A673 (cell line): ENCODE data around the gene TTC39B. TPM values are rescaled to one million over a fixed set of nuclear protein-coding genes. Genes with fewer than 3 reads are reported as not detected.

Source experiments
- BruUV-seq: library from RNA; stranded (reverse); fragments of 400-500 nt; replicated peaks from 2 replicates; lab custom pipeline; 2021; lab: Mats Ljungman, UMichigan
- CTCF ChIA-PET: fragments of 300-600 bp; sonication (Branson Sonifier 250); formaldehyde crosslinking; loops from one replicate; lab custom pipeline; 2022; ENCODE audit warnings: antibody characterized with exemption; lab: Charles Lee
- POLR2A ChIA-PET: fragments of 300-600 bp; sonication (Branson Sonifier 250); formaldehyde crosslinking; loops from one replicate; lab custom pipeline; 2022; ENCODE audit warnings: antibody characterized with exemption; ENCODE audit not compliant: low non-redundant PET; lab: Charles Lee
- DNase-seq: peaks from one replicate; pipeline ENCODE4 v3.0.0-alpha.2; 2015; ENCODE audit warnings: low spot score
- H3K27ac ChIP-seq: fragments of 200-600 bp; sonication (generic); 2 replicates; pipeline ENCODE4 v1.5.1; 2016; ENCODE audit warnings: mixed run types, low read depth, mild to moderate bottlenecking, mixed read lengths, antibody characterized with exemption, low read length; ENCODE audit not compliant: poor library complexity, severe bottlenecking
- H3K27me3 ChIP-seq: fragments of 200-600 bp; sonication (generic); replicated peaks from 2 replicates; pipeline ENCODE4 v1.6.1; 2017; ENCODE audit warnings: mixed run types, low read depth, mild to moderate bottlenecking, mixed read lengths, antibody characterized with exemption, low read length; ENCODE audit not compliant: insufficient read depth, poor library complexity
- H3K36me3 ChIP-seq: fragments of 200-600 bp; sonication (generic); 2 replicates; pipeline ENCODE4 v1.6.1; 2016; ENCODE audit warnings: mixed run types, mild to moderate bottlenecking, mixed read lengths, antibody characterized with exemption, low read length; ENCODE audit not compliant: insufficient read depth, poor library complexity, severe bottlenecking
- H3K4me1 ChIP-seq: fragments of 200-600 bp; sonication (generic); 2 replicates; pipeline ENCODE4 v1.6.1; 2017; ENCODE audit warnings: mixed run types, mild to moderate bottlenecking, mixed read lengths, antibody characterized with exemption, low read length; ENCODE audit not compliant: insufficient read depth, poor library complexity, severe bottlenecking
- H3K4me3 ChIP-seq: fragments of 200-600 bp; sonication (generic); 2 replicates; pipeline ENCODE4 v1.5.1; 2016; ENCODE audit warnings: low read depth, mixed run types, mild to moderate bottlenecking, mixed read lengths, low read length; ENCODE audit not compliant: poor library complexity, severe bottlenecking
- H3K9me3 ChIP-seq: fragments of 200-600 bp; sonication (generic); 2 replicates; pipeline ENCODE4 v1.6.1; 2016; ENCODE audit warnings: mixed run types, low read depth, mild to moderate bottlenecking, mixed read lengths, antibody characterized with exemption, low read length; ENCODE audit not compliant: poor library complexity, severe bottlenecking
- CTCF ChIP-seq: fragments of 300-800, 200-600 bp; sonication (generic); conservative IDR thresholded peaks from 2 replicates; pipeline ENCODE4 v1.5.1; 2017; ENCODE audit warnings: low read depth, mild to moderate bottlenecking, antibody characterized with exemption, low read length, moderate library complexity, mixed read lengths
- EZH2 ChIP-seq: fragments of 200-600 bp; sonication (generic); IDR thresholded peaks from 2 replicates; pipeline ENCODE4 v1.6.1; 2017; ENCODE audit warnings: borderline replicate concordance, low read depth, mild to moderate bottlenecking, mixed read lengths, antibody characterized with exemption, low read length; ENCODE audit not compliant: poor library complexity, severe bottlenecking
- intact Hi-C: fragments of 100-400 bp; cut with micrococcal nuclease; formaldehyde crosslinking; loops from one replicate; pipeline ENCODE4 v1.10.0; 2022; ENCODE audit not compliant: unreplicated experiment
- total RNA-seq: library from RNA; stranded (reverse); gene quantifications from 2 replicates; pipeline ENCODE4 v1.2.3, GENCODE V29; 2021

Gene TTC39B
- total RNA-seq, 1 experiment from 2014 or later: 0.52 TPM

- no peaks in the 10 kb centered on the region for H3K4me1 ChIP-seq
- no peak overlapping the region for H3K27ac ChIP-seq
- DNase-seq: no peak
- ChIA-PET POLR2A (no interaction called here), CTCF (no interaction called here)
- no peaks in the 10 kb centered on the region for H3K36me3 ChIP-seq
- BruUV-seq: no TSS peak
- TF ChIP-seq CTCF (no peak), EZH2 (no peak)
- no peak overlapping the region for H3K4me3 ChIP-seq
- H3K9me3 ChIP-seq: no peaks in the 10 kb centered on the region
- intact Hi-C loops: no loop called here
- H3K27me3 ChIP-seq: no peaks in the 10 kb centered on the region
Measured at GRCh38 chr9:15219546-15219945, 87.5 kb downstream of the TTC39B start.

GRCh38 chr9:15218994-15219393 lies 88.0 kb downstream of the TTC39B start:
- Histone ChIP-seq H3K4me1 (no peaks in the 10 kb centered on the region), H3K4me3 (no peak overlapping the region), H3K27ac (no peak overlapping the region), H3K27me3 (no peaks in the 10 kb centered on the region), H3K36me3 (no peaks in the 10 kb centered on the region), H3K9me3 (no peaks in the 10 kb centered on the region)
- intact Hi-C loops: no loop called here
- ChIA-PET CTCF (no interaction called here), POLR2A (no interaction called here)
- no peak for DNase-seq
- TF ChIP-seq EZH2 (no peak), CTCF (no peak)
- no TSS peak for BruUV-seq

GRCh38 chr9:15213249-15213648 lies 93.8 kb downstream of the TTC39B start:
- Histone ChIP-seq H3K4me1 (peaks cover 9% of the 10 kb centered on the region), H3K9me3 (no peaks in the 10 kb centered on the region), H3K36me3 (no peaks in the 10 kb centered on the region), H3K27me3 (no peaks in the 10 kb centered on the region), H3K4me3 (no peak overlapping the region), H3K27ac (no peak overlapping the region)
- DNase-seq: no peak
- CTCF ChIA-PET: no interaction called here
- no peak for TF ChIP-seq CTCF
- no peak for TF ChIP-seq EZH2
- POLR2A ChIA-PET: no interaction called here
- intact Hi-C loops: loop anchor here (5.0 kb wide), 1 partner anchor 394 kb away; no protein-coding TSS in a partner anchor
- no TSS peak for BruUV-seq
